Right renal cortex interstitium (tissue), 3 donors: ENCODE results near the gene CNEP1R1. TPM values are rescaled to one million over a fixed set of nuclear protein-coding genes. Genes with fewer than 3 reads are reported as not detected.

Source experiments
- DNase-seq, 3 donors: peaks; one replicate each; pipeline ENCODE4 v3.0.0-alpha.2; 2013; ENCODE audit warnings: low read depth in 3 of 3, low spot score in 2 of 3
- polyA plus RNA-seq, 3 donors: library from polyadenylated mRNA; unstranded; fragments of 120-200 nt; gene quantifications; one replicate each; pipeline ENCODE4 v1.2.1, GENCODE V29; 2013; ENCODE audit not compliant: insufficient read length in 3 of 3

CNEP1R1 gene
- polyA plus RNA-seq, 3 donors, result 25.6 to 27.1 (median 26.2) TPM

- no peak for DNase-seq
Observed at GRCh38 chr16:50015631-50016030, 9.4 kb upstream of the CNEP1R1 start.

- no peak for DNase-seq
Observed at GRCh38 chr16:50017553-50017952, 7.5 kb upstream of the CNEP1R1 start.

- no peak for DNase-seq
Observed at GRCh38 chr16:50021544-50021943, 3.5 kb upstream of the CNEP1R1 start.

- no peak for DNase-seq
Observed at GRCh38 chr16:50023641-50024040, 1.4 kb upstream of the CNEP1R1 start.

GRCh38 chr16:50024207-50024606 lies 818 bp upstream of the CNEP1R1 start:
- no peak for DNase-seq

GRCh38 chr16:50025537-50025931 lies 509 bp downstream of the CNEP1R1 start:
- DNase-seq, result peak in 1 of 3 donors; percentile 29

GRCh38 chr16:50027829-50028228 lies 2.8 kb downstream of the CNEP1R1 start:
- DNase-seq, result no peak

- no peak for DNase-seq
Observed at GRCh38 chr16:50035468-50035992, 10.5 kb downstream of the CNEP1R1 start.

GRCh38 chr16:50036426-50036825 lies 11.4 kb downstream of the CNEP1R1 start:
- no peak for DNase-seq

- DNase-seq, result no peak
Observed at GRCh38 chr16:50037662-50038220, 12.7 kb downstream of the CNEP1R1 start.

GRCh38 chr16:50038286-50038685 lies 13.3 kb downstream of the CNEP1R1 start:
- no peak for DNase-seq

GRCh38 chr16:50038756-50039529 lies 13.9 kb downstream of the CNEP1R1 start:
- DNase-seq, result no peak

GRCh38 chr16:50040018-50040417 lies 15.0 kb downstream of the CNEP1R1 start:
- no peak for DNase-seq

GRCh38 chr16:50040710-50041109 lies 15.7 kb downstream of the CNEP1R1 start:
- no peak for DNase-seq

- no peak for DNase-seq
Observed at GRCh38 chr16:50043358-50043757, 18.3 kb downstream of the CNEP1R1 start.

GRCh38 chr16:50045412-50045811 lies 20.4 kb downstream of the CNEP1R1 start:
- no peak for DNase-seq

- DNase-seq, result no peak
Observed at GRCh38 chr16:50046853-50047252, 21.8 kb downstream of the CNEP1R1 start.

GRCh38 chr16:50047864-50048263 lies 22.8 kb downstream of the CNEP1R1 start:
- DNase-seq, result no peak

- no peak for DNase-seq
Observed at GRCh38 chr16:50050802-50051201, 25.8 kb downstream of the CNEP1R1 start.

- DNase-seq, result no peak
Observed at GRCh38 chr16:50056226-50056625, 31.2 kb downstream of the CNEP1R1 start.

- DNase-seq, result no peak
Observed at GRCh38 chr16:50058091-50058771, 33.2 kb downstream of the CNEP1R1 start.

GRCh38 chr16:50059111-50059510 lies 34.1 kb downstream of the CNEP1R1 start:
- no peak for DNase-seq
